Gastrocnemius medialis (tissue), 4 donors: ENCODE data around the gene GPR183. TPM values are rescaled to one million over a fixed set of nuclear protein-coding genes. Genes with fewer than 3 reads are reported as not detected.
A peak's percentile ranks its signal among the peaks of the same experiment; 100 is the strongest.

Source experiments
- ATAC-seq, 2 donors: fragments of 150-250 bp; one replicate each; pipeline ENCODE4 v1.9.1; 2016
- DNase-seq, 2 donors: peaks; one replicate each; pipeline ENCODE4 v3.0.0-alpha.2; 2019
- H3K27ac ChIP-seq, 4 donors: fragments of 200-600 bp; sonication (generic); 1 replicate in 1 of 4; 2 replicates in 3 of 4; pipeline ENCODE4 v1.5.1; 2016 to 2018; ENCODE audit warnings: mild to moderate bottlenecking in 2 of 4, moderate library complexity in 1 of 4
- H3K27me3 ChIP-seq, 3 donors: fragments of 200-600 bp; sonication (generic) in 2 of 3; 1 replicate in 1 of 3; 2 replicates in 2 of 3; pipeline versions ENCODE4 v1.5.1 to v1.6.0; 2016 to 2019; ENCODE audit warnings: mild to moderate bottlenecking in 1 of 3, moderate library complexity in 1 of 3
- H3K36me3 ChIP-seq, 2 donors: fragments of 200-600 bp; sonication (generic) in 1 of 2; one replicate each; pipeline ENCODE4 v1.5.1; 2017 to 2018
- H3K4me1 ChIP-seq, 2 donors: fragments of 200-600 bp; sonication (generic) in 1 of 2; one replicate each; pipeline ENCODE4 v1.5.1; 2016 to 2017; ENCODE audit warnings: mild to moderate bottlenecking in 2 of 2
- H3K4me3 ChIP-seq, 4 donors: fragments of 200-600 bp; sonication (generic) in 3 of 4; 1 replicate in 1 of 4; 2 replicates in 3 of 4; pipeline ENCODE4 v1.5.1; 2016 to 2019; ENCODE audit warnings: mild to moderate bottlenecking in 2 of 4
- H3K9me3 ChIP-seq, 3 donors: fragments of 200-600 bp; sonication (generic) in 2 of 3; 1 replicate in 1 of 3; 2 replicates in 2 of 3; pipeline ENCODE4 v1.5.1; 2016 to 2019
- CTCF ChIP-seq, 5 experiments: fragments of 450-650 bp in 3 of 5; fragments of 200-600 bp in 2 of 5; sonication (generic) in 2 of 5; IDR thresholded peaks in 4 of 5; conservative IDR thresholded peaks in 1 of 5; 1 replicate in 4 of 5; 2 replicates in 1 of 5; pipeline ENCODE4 v1.5.1; 2016 to 2019; ENCODE audit warnings: antibody characterized with exemption in 5 of 5, mild to moderate bottlenecking in 3 of 5, moderate library complexity in 3 of 5
- POLR2A ChIP-seq, 2 donors: fragments of 450-650 bp; IDR thresholded peaks; one replicate each; pipeline ENCODE4 v1.6.1; 2017; ENCODE audit warnings: antibody characterized with exemption in 2 of 2, mild to moderate bottlenecking in 2 of 2, moderate library complexity in 2 of 2
- in situ Hi-C, 4 donors: fragments of 200-750 bp; cut with MboI; loops; one replicate each; pipeline versions ENCODE4 v1.15.0 to v1.8.0; 2017; ENCODE audit warnings: low sequenced_read_pairs in 4 of 4
- intact Hi-C: fragments of 100-400 bp; cut with DNase I; formaldehyde crosslinking; loops from one replicate; pipeline ENCODE4 v1.15.1; 2023; ENCODE audit warnings: low total_unique reads
- total RNA-seq, 4 donors: library from RNA; depleted of rRNA; stranded (reverse); fragments of >200 nt; gene quantifications; one replicate each; pipeline versions ENCODE4 v1.1.0 to v1.2.3, GENCODE V29; 2016

GPR183 gene
- total RNA-seq, 4 donors from 2014 or later = 0.49 to 3.4 (median 2.5) TPM

GRCh38 chr13:99263126-99263785 is 43.9 kb downstream of the GPR183 start:
- H3K4me3 ChIP-seq = no peak overlapping the region
- H3K27ac ChIP-seq = peak overlapping the region; percentile 57 to 72 (median 62)
- in situ Hi-C loops = loop anchor here (5.0 to 25.0 kb wide), 2 partner anchors 86 to 174 kb away; no protein-coding TSS in a partner anchor
- intact Hi-C loops = no loop called here
- H3K36me3 ChIP-seq = no peaks in the 10 kb centered on the region
- peaks cover 21 to 46% of the 10 kb centered on the region in 2 donors for H3K4me1 ChIP-seq
- no peaks in the 10 kb centered on the region for H3K9me3 ChIP-seq
- TF ChIP-seq CTCF (IDR thresholded peaks at IDR 0.05 in 4 of 5, conservative IDR thresholded peaks at IDR 0.05 in 1 of 5) (no peak), POLR2A (IDR thresholded peaks at IDR 0.05) (no peak)
- ATAC-seq = peak in 1 of 2 donors; percentile 83
- no peaks in the 10 kb centered on the region for H3K27me3 ChIP-seq
- no peak for DNase-seq

- ATAC-seq (no peak), DNase-seq (no peak)
- Histone ChIP-seq H3K9me3 (no peaks in the 10 kb centered on the region), H3K27me3 (no peaks in the 10 kb centered on the region), H3K27ac (no peak overlapping the region), H3K36me3 (no peaks in the 10 kb centered on the region), H3K4me1 (peaks cover 34 to 60% of the 10 kb centered on the region in 2 donors), H3K4me3 (no peak overlapping the region)
- intact Hi-C loops = no loop called here
- in situ Hi-C loops = loop anchor here (5.0 to 25.0 kb wide), 2 partner anchors 84 to 176 kb away; no protein-coding TSS in a partner anchor
- TF ChIP-seq POLR2A (IDR thresholded peaks at IDR 0.05) (no peak), CTCF (IDR thresholded peaks at IDR 0.05 in 4 of 5, conservative IDR thresholded peaks at IDR 0.05 in 1 of 5) (no peak)
Measured at GRCh38 chr13:99261059-99261458, 46.1 kb downstream of the GPR183 start.

- Histone ChIP-seq H3K4me3 (no peak overlapping the region), H3K27ac (no peak overlapping the region), H3K27me3 (no peaks in the 10 kb centered on the region), H3K36me3 (no peaks in the 10 kb centered on the region), H3K9me3 (no peaks in the 10 kb centered on the region), H3K4me1 (peaks cover 42 to 62% of the 10 kb centered on the region in 2 donors)
- TF ChIP-seq CTCF (IDR thresholded peaks at IDR 0.05 in 4 of 5, conservative IDR thresholded peaks at IDR 0.05 in 1 of 5) (no peak), POLR2A (IDR thresholded peaks at IDR 0.05) (no peak)
- DNase-seq (no peak), ATAC-seq (no peak)
- in situ Hi-C loops = loop anchor here (5.0 to 25.0 kb wide), 2 partner anchors 83 to 177 kb away; no protein-coding TSS in a partner anchor
- intact Hi-C loops = no loop called here
Measured at GRCh38 chr13:99260216-99260615, 47.0 kb downstream of the GPR183 start.

- intact Hi-C loops (loop anchor here (5.0 kb wide), 1 partner anchor 37 kb away; no protein-coding TSS in a partner anchor), in situ Hi-C loops (loop anchor here in 1 of 4 donors (25.0 kb wide), 1 partner anchor 178 kb away; no protein-coding TSS in a partner anchor)
- TF ChIP-seq POLR2A (IDR thresholded peaks at IDR 0.05) (no peak), CTCF (IDR thresholded peaks at IDR 0.05 in 4 of 5, conservative IDR thresholded peaks at IDR 0.05 in 1 of 5) (no peak)
- H3K4me3 ChIP-seq = no peak overlapping the region
- H3K4me1 ChIP-seq = peaks cover 35 to 52% of the 10 kb centered on the region in 2 donors
- H3K36me3 ChIP-seq = no peaks in the 10 kb centered on the region
- H3K27me3 ChIP-seq = no peaks in the 10 kb centered on the region
- DNase-seq (no peak), ATAC-seq (no peak)
- H3K27ac ChIP-seq = no peak overlapping the region
- H3K9me3 ChIP-seq = no peaks in the 10 kb centered on the region
Measured at GRCh38 chr13:99258946-99259345, 48.3 kb downstream of the GPR183 start.
